Fibroblast of lung (primary cell): ENCODE data around the gene PGF. TPM values are rescaled to one million over a fixed set of nuclear protein-coding genes. Genes with fewer than 3 reads are reported as not detected.

Experiments used
- DNase-seq, 2 donors: peaks; one replicate each; pipeline versions ENCODE4 v3.0.0 to v3.0.0-alpha.2; 2010; ENCODE audit warnings: low read depth in 2 of 2
- H2AFZ ChIP-seq: 2 replicates; pipeline ENCODE4 v1.5.1; 2012; ENCODE audit warnings: low read length, control low read depth, inconsistent platforms
- H3K27ac ChIP-seq: 2 replicates; pipeline ENCODE4 v1.5.1; 2011; ENCODE audit warnings: low read length, control low read depth; ENCODE audit not compliant: insufficient read depth
- H3K27me3 ChIP-seq: 2 replicates; pipeline ENCODE4 v1.5.1; 2011; ENCODE audit warnings: mild to moderate bottlenecking, low read length; ENCODE audit not compliant: control insufficient read depth, insufficient read depth
- H3K36me3 ChIP-seq: 2 replicates; pipeline ENCODE4 v1.5.1; 2011; ENCODE audit warnings: low read length; ENCODE audit not compliant: control insufficient read depth, insufficient read depth
- H3K4me1 ChIP-seq: 2 replicates; pipeline ENCODE4 v1.5.1; 2011; ENCODE audit warnings: low read length; ENCODE audit not compliant: control insufficient read depth, insufficient read depth; ENCODE audit errors: extremely low read depth
- H3K4me2 ChIP-seq: 2 replicates; pipeline ENCODE4 v1.5.1; 2011; ENCODE audit warnings: low read length, control low read depth; ENCODE audit not compliant: insufficient read depth; ENCODE audit errors: extremely low read depth
- H3K4me3 ChIP-seq, 4 experiments: fragments of 200-600 bp in 1 of 4; sonication (generic) in 1 of 4; replicated peaks in 1 of 4; 2 replicates each; pipeline ENCODE4 v1.5.1; 2011 to 2016; ENCODE audit warnings: low read length in 4 of 4, low read depth in 3 of 4, mild to moderate bottlenecking in 3 of 4, control low read depth in 2 of 4, inconsistent platforms in 1 of 4, mixed read lengths in 1 of 4; ENCODE audit not compliant: insufficient read depth in 1 of 4; ENCODE audit errors: control extremely low read depth in 1 of 4
- H3K79me2 ChIP-seq: 2 replicates; pipeline ENCODE4 v1.5.1; 2012; ENCODE audit warnings: mild to moderate bottlenecking, low read length, inconsistent platforms; ENCODE audit not compliant: control insufficient read depth, insufficient read depth
- H3K9ac ChIP-seq: 2 replicates; pipeline ENCODE4 v1.5.1; 2011; ENCODE audit warnings: mild to moderate bottlenecking, low read length, control low read depth; ENCODE audit not compliant: insufficient read depth
- H3K9me3 ChIP-seq: 2 replicates; pipeline ENCODE4 v1.5.1; 2012; ENCODE audit warnings: low read depth, low read length; ENCODE audit not compliant: control insufficient read depth, insufficient read depth
- H4K20me1 ChIP-seq: 2 replicates; pipeline ENCODE4 v1.5.1; 2011; ENCODE audit warnings: low read length; ENCODE audit not compliant: control insufficient read depth, insufficient read depth; ENCODE audit errors: extremely low read depth
- CTCF ChIP-seq, 2 donors: IDR thresholded peaks in 1 of 2; conservative IDR thresholded peaks in 1 of 2; 1 replicate in 1 of 2; 2 replicates in 1 of 2; pipeline ENCODE4 v1.5.1; 2011 to 2012; ENCODE audit warnings: low read length in 2 of 2, control low read depth in 1 of 2, inconsistent platforms in 1 of 2, low read depth in 1 of 2, mild to moderate bottlenecking in 1 of 2
- EZH2 ChIP-seq: IDR thresholded peaks from 2 replicates; pipeline ENCODE4 v1.5.1; 2012; ENCODE audit warnings: low read length, control low read depth, mild to moderate bottlenecking; ENCODE audit errors: missing control alignments
- polyA plus RNA-seq, 2 donors: library from polyadenylated mRNA; depleted of rRNA in 1 of 2; stranded (reverse) in 1 of 2; unstranded in 1 of 2; fragments of >200 nt; gene quantifications; 2 replicates each; pipeline ENCODE4 v1.2.1, GENCODE V29; 2011 to 2012; ENCODE audit warnings: missing spikeins in 1 of 2
- total RNA-seq: library from RNA; depleted of rRNA; stranded (reverse); fragments of >200 nt; gene quantifications from 2 replicates; pipeline ENCODE4 v1.2.1, GENCODE V29; 2014

PGF gene
- total and polyA plus RNA-seq, 2 donors (not counting 1 experiment from before 2014, with no cell fraction given) = 1.1 to 7.6 TPM

GRCh38 chr14:74962493-74962892 is 7.1 kb upstream of the PGF start:
- H3K27me3 ChIP-seq = peaks cover 7% of the 10 kb centered on the region
- no peak overlapping the region for H3K4me3 ChIP-seq
- no peak for DNase-seq
- no peaks in the 10 kb centered on the region for H3K9me3 ChIP-seq
- no peak overlapping the region for H2AFZ ChIP-seq
- H3K79me2 ChIP-seq = no peaks in the 10 kb centered on the region
- H3K27ac ChIP-seq = no peak overlapping the region
- no peak overlapping the region for H3K9ac ChIP-seq
- no peaks in the 10 kb centered on the region for H3K4me1 ChIP-seq
- H3K4me2 ChIP-seq = no peak overlapping the region
- H4K20me1 ChIP-seq = no peaks in the 10 kb centered on the region
- TF ChIP-seq CTCF (conservative IDR thresholded peaks at IDR 0.05 in 1 of 2, IDR thresholded peaks at IDR 0.05 in 1 of 2; ENCODE audit: low read depth in 1 of 2, low read length in 2 of 2) (no peak), EZH2 (no peak)
- H3K36me3 ChIP-seq = no peaks in the 10 kb centered on the region

GRCh38 chr14:74962046-74962445 is 6.6 kb upstream of the PGF start:
- Histone ChIP-seq H3K27ac (no peak overlapping the region), H2AFZ (no peak overlapping the region), H3K9ac (no peak overlapping the region), H3K9me3 (no peaks in the 10 kb centered on the region), H3K79me2 (no peaks in the 10 kb centered on the region), H4K20me1 (no peaks in the 10 kb centered on the region), H3K4me1 (no peaks in the 10 kb centered on the region), H3K4me3 (no peak overlapping the region), H3K36me3 (no peaks in the 10 kb centered on the region), H3K4me2 (no peak overlapping the region), H3K27me3 (peaks cover 7% of the 10 kb centered on the region)
- no peak for DNase-seq
- TF ChIP-seq EZH2 (no peak), CTCF (conservative IDR thresholded peaks at IDR 0.05 in 1 of 2, IDR thresholded peaks at IDR 0.05 in 1 of 2; ENCODE audit: low read depth in 1 of 2, low read length in 2 of 2) (no peak)

GRCh38 chr14:74961238-74961911 is 6.0 kb upstream of the PGF start:
- TF ChIP-seq CTCF (conservative IDR thresholded peaks at IDR 0.05 in 1 of 2, IDR thresholded peaks at IDR 0.05 in 1 of 2; ENCODE audit: low read depth in 1 of 2, low read length in 2 of 2) (no peak), EZH2 (no peak)
- Histone ChIP-seq H3K27me3 (peaks cover 10% of the 10 kb centered on the region), H3K4me1 (no peaks in the 10 kb centered on the region)

More at GRCh38 chr14:74961238-74961911, 6.0 kb upstream of the PGF start:
- H3K36me3 ChIP-seq = no peaks in the 10 kb centered on the region
- H3K27ac ChIP-seq = no peak overlapping the region
- no peaks in the 10 kb centered on the region for H3K79me2 ChIP-seq
- H3K4me3 ChIP-seq = no peak overlapping the region
- no peak overlapping the region for H2AFZ ChIP-seq
- no peak for DNase-seq
- no peaks in the 10 kb centered on the region for H3K9me3 ChIP-seq
- H3K9ac ChIP-seq = no peak overlapping the region
- no peaks in the 10 kb centered on the region for H4K20me1 ChIP-seq
- H3K4me2 ChIP-seq = no peak overlapping the region
